A549 (cell line): ENCODE measurements around the gene CMYA5. TPM values are rescaled to one million over a fixed set of nuclear protein-coding genes. Genes with fewer than 3 reads are reported as not detected.

Experiments used
- ATAC-seq, 2 experiments: fragments of 200-7000 bp in 1 of 2; fragments of >200 bp in 1 of 2; cut with Nextera tagmentation in 1 of 2; cut with Tn5 transposase in 1 of 2; 3 replicates each; pipeline versions ENCODE4 v1.8.0 to v1.9.1; 2018 to 2020; ENCODE audit warnings: mild to moderate bottlenecking in 1 of 2, moderate library complexity in 1 of 2
- CTCF ChIA-PET: fragments of 300-600 bp; sonication (Branson Sonifier 250); formaldehyde crosslinking; extraction: SDS; loops from one replicate; lab custom pipeline; 2021; ENCODE audit warnings: antibody characterized with exemption, inconsistent platforms; lab: Yijun Ruan, JAX
- POLR2A ChIA-PET: fragments of 350-600 bp; formaldehyde crosslinking; extraction: SDS; loops from one replicate; lab custom pipeline; 2021; ENCODE audit warnings: antibody characterized with exemption, inconsistent platforms; lab: Yijun Ruan, JAX
- DNase-seq, 2 experiments: peaks; one replicate each; pipeline versions ENCODE4 v3.0.0 to v3.0.0-alpha.2; 2011 to 2016; ENCODE audit warnings: low read depth in 1 of 2, low spot score in 1 of 2
- FAIRE-seq: peaks from 2 replicates; lab custom pipeline; 2011; peaks lifted over from hg19 to GRCh38; lab: Jason Lieb, UNC
- H3K27ac ChIP-seq, 2 experiments: fragments of >200 bp; sonication (Bioruptor Twin); formaldehyde crosslinking; 3 replicates each; pipeline ENCODE4 v1.5.1; 2016 to 2017
- H3K4me1 ChIP-seq: fragments of >200 bp; sonication (Bioruptor Twin); formaldehyde crosslinking; 3 replicates; pipeline ENCODE4 v1.6.1; 2016
- H3K4me2 ChIP-seq: fragments of >200 bp; sonication (Bioruptor Twin); formaldehyde crosslinking; 3 replicates; pipeline ENCODE4 v1.6.1; 2016
- H3K4me3 ChIP-seq: fragments of >200 bp; sonication (Bioruptor Twin); formaldehyde crosslinking; 3 replicates; pipeline ENCODE4 v1.5.1; 2016
- H3K9me3 ChIP-seq: fragments of >200 bp; sonication (Bioruptor Twin); formaldehyde crosslinking; 3 replicates; pipeline ENCODE4 v1.6.1; 2016
- CBX2 ChIP-seq: fragments of 200-600 bp; sonication (generic); IDR thresholded peaks from 2 replicates; pipeline ENCODE4 v1.6.1; 2016; ENCODE audit warnings: low read depth, mild to moderate bottlenecking, borderline replicate concordance
- CTCF ChIP-seq: fragments of >200 bp; sonication (Bioruptor Twin); formaldehyde crosslinking; IDR thresholded peaks from 3 replicates; pipeline ENCODE4 v1.5.1; 2016
- EHMT2 ChIP-seq: fragments of 200-600 bp; sonication (generic); IDR thresholded peaks from 2 replicates; pipeline ENCODE4 v1.6.1; 2016; ENCODE audit warnings: antibody characterized with exemption, low read depth, mild to moderate bottlenecking, moderate library complexity
- ELK1 ChIP-seq: fragments of 150-350 bp; IDR thresholded peaks from 2 replicates; pipeline ENCODE4 v1.6.1; 2014; ENCODE audit warnings: low read depth, mild to moderate bottlenecking, low read length
- FOSB ChIP-seq: fragments of 250-450 bp; sonication (Bioruptor Pico); IDR thresholded peaks from 2 replicates; pipeline ENCODE4 v1.5.0; 2020; ENCODE audit warnings: mild to moderate bottlenecking, moderate library complexity
- FOSL2 ChIP-seq, 2 experiments: fragments of 450-650 bp in 1 of 2; fragments of >200 bp in 1 of 2; sonication (Bioruptor Twin) in 1 of 2; formaldehyde crosslinking; IDR thresholded peaks; 2 replicates each; pipeline versions ENCODE4 v1.5.0 to v1.6.1; 2016 to 2020; ENCODE audit warnings: mild to moderate bottlenecking in 1 of 2, moderate library complexity in 1 of 2
- GATA3 ChIP-seq: IDR thresholded peaks from 2 replicates; pipeline ENCODE4 v1.6.1; 2012; ENCODE audit warnings: borderline replicate concordance
- HDAC2 ChIP-seq: fragments of 200-600 bp; sonication (generic); IDR thresholded peaks from 2 replicates; pipeline ENCODE4 v1.6.1; 2016
- HOXA7 ChIP-seq: fragments of 250-450 bp; sonication (Bioruptor Pico); IDR thresholded peaks from 2 replicates; pipeline ENCODE4 v1.5.0; 2020; ENCODE audit warnings: mild to moderate bottlenecking, moderate library complexity
- JUN ChIP-seq, 2 experiments: fragments of >200 bp; sonication (Bioruptor Twin); formaldehyde crosslinking; IDR thresholded peaks; 2 replicates in 1 of 2; 3 replicates in 1 of 2; pipeline ENCODE4 v1.6.1; 2016 to 2017
- MAZ ChIP-seq: fragments of 150-350 bp; IDR thresholded peaks from 2 replicates; pipeline ENCODE4 v1.6.1; 2014; ENCODE audit warnings: antibody characterized with exemption, low read depth, low read length, borderline replicate concordance
- MYC ChIP-seq: IDR thresholded peaks from 2 replicates; pipeline ENCODE4 v1.6.1; 2012; ENCODE audit warnings: mild to moderate bottlenecking, inconsistent platforms, low read length, improper control_type of control experiment, borderline replicate concordance
- NFE2L2 ChIP-seq: fragments of 150-350 bp; conservative IDR thresholded peaks from 2 replicates; pipeline ENCODE4 v1.6.1; 2014; ENCODE audit warnings: low read length
- NR3C1 ChIP-seq: fragments of >200 bp; sonication (Bioruptor Twin); formaldehyde crosslinking; IDR thresholded peaks from 3 replicates; pipeline ENCODE4 v1.6.1; 2017
- RAD21 ChIP-seq, 2 experiments: fragments of >200 bp in 1 of 2; sonication (Bioruptor Twin) in 1 of 2; formaldehyde crosslinking in 1 of 2; IDR thresholded peaks in 1 of 2; conservative IDR thresholded peaks in 1 of 2; 2 replicates in 1 of 2; 3 replicates in 1 of 2; pipeline ENCODE4 v1.6.1; 2012 to 2018; ENCODE audit warnings: inconsistent platforms in 1 of 2
- RCOR1 ChIP-seq: fragments of 150-350 bp; IDR thresholded peaks from 2 replicates; pipeline ENCODE4 v1.6.1; 2014; ENCODE audit warnings: antibody characterized with exemption, low read length, low read depth
- RFX5 ChIP-seq: fragments of 450-650 bp; IDR thresholded peaks from 2 replicates; pipeline ENCODE4 v1.7.1; 2014; ENCODE audit warnings: antibody characterized with exemption, mild to moderate bottlenecking, moderate library complexity
- RNF2 ChIP-seq: fragments of 200-600 bp; sonication (generic); IDR thresholded peaks from 2 replicates; pipeline ENCODE4 v1.6.1; 2016; ENCODE audit warnings: low read depth, mild to moderate bottlenecking, antibody characterized with exemption, moderate library complexity, borderline replicate concordance
- SREBF2 ChIP-seq: fragments of 450-650 bp; IDR thresholded peaks from 2 replicates; pipeline ENCODE4 v1.6.1; 2014; ENCODE audit warnings: mild to moderate bottlenecking, moderate library complexity
- TFCP2L1 ChIP-seq: fragments of 250-450 bp; sonication (Bioruptor Pico); IDR thresholded peaks from 2 replicates; pipeline ENCODE4 v1.5.0; 2021; ENCODE audit warnings: mild to moderate bottlenecking
- TP53 ChIP-seq: fragments of 250-450 bp; sonication (Bioruptor Pico); IDR thresholded peaks from 2 replicates; pipeline ENCODE4 v1.5.0; 2021; ENCODE audit warnings: mild to moderate bottlenecking, moderate library complexity
- ZNF302 ChIP-seq: fragments of 250-450 bp; sonication (Bioruptor Pico); IDR thresholded peaks from 2 replicates; pipeline ENCODE4 v1.9.0; 2021; ENCODE audit warnings: inconsistent platforms, mild to moderate bottlenecking, moderate library complexity
- WGBS: methylation state at CpG from one replicate; pipeline ENCODE4 v1.1.6; 2017; ENCODE audit errors: missing lambda C conversion rate; 5-methylcytosine and 5-hydroxymethylcytosine counted together
- polyA plus RNA-seq, 4 experiments: library from polyadenylated mRNA; depleted of rRNA in 3 of 4; stranded (reverse); fragments of >200 nt; fragmentation: RNase III in 1 of 4; extraction: RNeasy Plus Mini Kit Qiagen cat#74134 plus additional on column Dnase treatment in 1 of 4; gene quantifications; 2 replicates in 3 of 4; 3 replicates in 1 of 4; pipeline ENCODE4 v1.2.3, GENCODE V29; 2011 to 2017
- TF ChIP-seq, protein P1 (sequence below): fragments of 450-650 bp; IDR thresholded peaks from 2 replicates; pipeline ENCODE4 v1.6.1; 2014; ENCODE audit warnings: antibody characterized with exemption
- TF ChIP-seq, protein P2 (sequence below): IDR thresholded peaks from 2 replicates; pipeline ENCODE4 v1.6.1; 2012; ENCODE audit warnings: low read depth, borderline replicate concordance
- TF ChIP-seq, protein P3 (sequence below): fragments of >200 bp; sonication (Bioruptor Twin); formaldehyde crosslinking; IDR thresholded peaks from 2 replicates; pipeline ENCODE4 v1.6.1; 2016

CMYA5 gene
- polyA plus RNA-seq, 2 of the 4 experiments (the other 2 are of a cell fraction), result 0.10 to 0.61 TPM

GRCh38 chr5:79814699-79815098 is 125.1 kb downstream of the CMYA5 start:
- Histone ChIP-seq H3K9me3 (no peaks in the 10 kb centered on the region), H3K27ac (no peak overlapping the region), H3K4me3 (no peak overlapping the region), H3K4me2 (no peak overlapping the region), H3K4me1 (no peaks in the 10 kb centered on the region)
- ATAC-seq, result no peak
- no peak for FAIRE-seq
- DNase-seq, result no peak
- ChIA-PET CTCF (interaction anchor here (0.7 kb wide), 1 partner anchor 73 kb away, joined by 3 read pairs; no protein-coding TSS in a partner anchor), POLR2A (no interaction called here)
- WGBS, result 30% methylated on average over 2 of the region's 2 CpGs
- TF ChIP-seq HDAC2 (no peak), HOXA7 (CRISPR knock-in tag) (no peak), ZNF302 (CRISPR knock-in tag) (no peak), FOSL2 (IDR thresholded peaks at IDR 0.05) (no peak), FOSL2 (CRISPR knock-in tag; IDR thresholded peaks at IDR 0.05) (no peak), FOSB (no peak), EHMT2 (no peak), CBX2 (no peak), ELK1 (no peak), MAZ (no peak), TP53 (CRISPR knock-in tag) (no peak), SREBF2 (no peak), RCOR1 (no peak), NFE2L2 (no peak), NR3C1 (no peak), RNF2 (no peak), TFCP2L1 (CRISPR knock-in tag) (no peak)
- TF ChIP-seq, protein P1, sequence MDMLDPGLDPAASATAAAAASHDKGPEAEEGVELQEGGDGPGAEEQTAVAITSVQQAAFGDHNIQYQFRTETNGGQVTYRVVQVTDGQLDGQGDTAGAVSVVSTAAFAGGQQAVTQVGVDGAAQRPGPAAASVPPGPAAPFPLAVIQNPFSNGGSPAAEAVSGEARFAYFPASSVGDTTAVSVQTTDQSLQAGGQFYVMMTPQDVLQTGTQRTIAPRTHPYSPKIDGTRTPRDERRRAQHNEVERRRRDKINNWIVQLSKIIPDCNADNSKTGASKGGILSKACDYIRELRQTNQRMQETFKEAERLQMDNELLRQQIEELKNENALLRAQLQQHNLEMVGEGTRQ, result no peak
- TF ChIP-seq, protein P2, sequence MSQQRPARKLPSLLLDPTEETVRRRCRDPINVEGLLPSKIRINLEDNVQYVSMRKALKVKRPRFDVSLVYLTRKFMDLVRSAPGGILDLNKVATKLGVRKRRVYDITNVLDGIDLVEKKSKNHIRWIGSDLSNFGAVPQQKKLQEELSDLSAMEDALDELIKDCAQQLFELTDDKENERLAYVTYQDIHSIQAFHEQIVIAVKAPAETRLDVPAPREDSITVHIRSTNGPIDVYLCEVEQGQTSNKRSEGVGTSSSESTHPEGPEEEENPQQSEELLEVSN, result no peak
- TF ChIP-seq, protein P3, sequence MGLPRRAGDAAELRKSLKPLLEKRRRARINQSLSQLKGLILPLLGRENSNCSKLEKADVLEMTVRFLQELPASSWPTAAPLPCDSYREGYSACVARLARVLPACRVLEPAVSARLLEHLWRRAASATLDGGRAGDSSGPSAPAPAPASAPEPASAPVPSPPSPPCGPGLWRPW, result no peak

DNA sequence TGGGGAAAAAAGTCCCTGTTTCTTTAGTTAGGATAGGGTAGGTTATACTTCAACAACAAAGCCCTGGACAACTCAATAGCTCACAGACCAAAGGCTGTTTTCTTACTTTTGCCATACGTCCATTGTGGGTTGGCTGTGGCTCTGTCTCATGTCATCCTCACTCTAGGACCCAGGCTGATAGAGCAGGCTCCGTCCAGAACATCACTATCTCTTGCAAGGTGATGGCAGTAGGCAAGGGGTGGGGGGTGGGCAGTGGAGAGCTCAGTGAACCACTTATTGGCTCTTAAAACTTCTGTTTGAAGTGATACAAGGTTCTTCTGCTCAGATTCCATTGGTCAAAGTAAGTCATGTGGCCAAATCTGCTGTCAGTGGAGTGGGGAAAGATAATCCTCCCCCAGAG is 126.4 kb downstream of the CMYA5 start:
- TF ChIP-seq NFE2L2 (no peak), RFX5 (no peak), MYC (no peak), CTCF (no peak), RAD21 (conservative IDR thresholded peaks at IDR 0.05 in 1 of 2, IDR thresholded peaks at IDR 0.05 in 1 of 2) (no peak), JUN (IDR thresholded peaks at IDR 0.05) (no peak), TFCP2L1 (CRISPR knock-in tag) (no peak), GATA3 (no peak)
- TF ChIP-seq, all 56 proteins: peak for 0
- Histone ChIP-seq H3K4me3 (no peak overlapping the region), H3K4me2 (no peak overlapping the region), H3K27ac (no peak overlapping the region), H3K9me3 (no peaks in the 10 kb centered on the region), H3K4me1 (no peaks in the 10 kb centered on the region)
- ChIA-PET POLR2A (no interaction called here), CTCF (no interaction called here)
- FAIRE-seq (no peak), DNase-seq (no peak), ATAC-seq (no peak)
- WGBS, result 7% methylated on average over 2 of the region's 2 CpGs
